AG09309 (cell line): ENCODE results near the gene OR2Z1.

ENCODE experiments used
- DNase-seq: peaks from one replicate; pipeline ENCODE4 v3.0.0-alpha.2; 2010; ENCODE audit warnings: low read depth
- H3K4me3 ChIP-seq: 2 replicates; pipeline ENCODE4 v1.5.1; 2011; ENCODE audit warnings: mild to moderate bottlenecking, low read depth, low read length, moderate library complexity; ENCODE audit not compliant: control insufficient read depth
- TF ChIP-seq, protein P1 (sequence below): IDR thresholded peaks from 2 replicates; pipeline ENCODE4 v1.5.1; 2011; ENCODE audit warnings: mild to moderate bottlenecking, low read depth, low read length, inconsistent platforms; ENCODE audit not compliant: insufficient read depth, control insufficient read depth; ENCODE audit errors: missing control alignments

Gene OR2Z1

GRCh38 chr19:8695501-8695900 is 25.9 kb upstream of the OR2Z1 start:
- H3K4me3 ChIP-seq = no peak overlapping the region
- TF ChIP-seq, protein P1, sequence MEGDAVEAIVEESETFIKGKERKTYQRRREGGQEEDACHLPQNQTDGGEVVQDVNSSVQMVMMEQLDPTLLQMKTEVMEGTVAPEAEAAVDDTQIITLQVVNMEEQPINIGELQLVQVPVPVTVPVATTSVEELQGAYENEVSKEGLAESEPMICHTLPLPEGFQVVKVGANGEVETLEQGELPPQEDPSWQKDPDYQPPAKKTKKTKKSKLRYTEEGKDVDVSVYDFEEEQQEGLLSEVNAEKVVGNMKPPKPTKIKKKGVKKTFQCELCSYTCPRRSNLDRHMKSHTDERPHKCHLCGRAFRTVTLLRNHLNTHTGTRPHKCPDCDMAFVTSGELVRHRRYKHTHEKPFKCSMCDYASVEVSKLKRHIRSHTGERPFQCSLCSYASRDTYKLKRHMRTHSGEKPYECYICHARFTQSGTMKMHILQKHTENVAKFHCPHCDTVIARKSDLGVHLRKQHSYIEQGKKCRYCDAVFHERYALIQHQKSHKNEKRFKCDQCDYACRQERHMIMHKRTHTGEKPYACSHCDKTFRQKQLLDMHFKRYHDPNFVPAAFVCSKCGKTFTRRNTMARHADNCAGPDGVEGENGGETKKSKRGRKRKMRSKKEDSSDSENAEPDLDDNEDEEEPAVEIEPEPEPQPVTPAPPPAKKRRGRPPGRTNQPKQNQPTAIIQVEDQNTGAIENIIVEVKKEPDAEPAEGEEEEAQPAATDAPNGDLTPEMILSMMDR = no peak
- DNase-seq = no peak

- H3K4me3 ChIP-seq = no peak overlapping the region
- DNase-seq = no peak
- TF ChIP-seq, protein P1 = no peak
Observed at GRCh38 chr19:8695911-8696310, 25.5 kb upstream of the OR2Z1 start.

DNA sequence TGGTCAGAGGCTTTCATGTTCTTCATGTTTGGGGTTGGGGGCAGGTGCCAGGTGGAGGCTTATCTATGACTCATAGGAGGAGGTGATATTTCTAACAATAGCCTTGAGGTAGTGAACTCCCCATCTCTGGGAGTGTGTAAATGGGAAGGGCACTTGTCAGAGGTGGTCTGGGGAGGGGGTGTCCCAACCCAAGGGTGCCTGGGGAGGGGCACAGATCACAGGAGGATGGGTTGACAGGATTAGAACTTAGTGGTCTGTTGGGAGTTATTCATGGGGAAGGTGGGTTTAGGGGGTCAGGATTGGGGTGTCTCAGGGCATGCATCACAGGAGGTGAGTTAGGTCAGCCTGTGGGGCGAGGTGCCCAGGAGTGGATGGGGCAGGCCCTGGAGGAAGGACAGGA is 24.4 kb upstream of the OR2Z1 start:
- DNase-seq = no peak
- no peak overlapping the region for H3K4me3 ChIP-seq
- TF ChIP-seq, protein P1 = no peak

GRCh38 chr19:8697671-8698432 is 23.6 kb upstream of the OR2Z1 start:
- no peak for DNase-seq
- H3K4me3 ChIP-seq = no peak overlapping the region
- TF ChIP-seq, protein P1 = no peak

- H3K4me3 ChIP-seq = no peak within 1 kb of the TSS
- no peak for DNase-seq
- TF ChIP-seq, protein P1 = no peak
Observed at GRCh38 chr19:8698433-8699063, 22.9 kb upstream of the OR2Z1 start, which contains the start of gene ACTL9. ACTL9 (minus strand) TSS chr19:8698795; CDS start chr19:8698701, 94 bp downstream.

- DNase-seq = no peak
- TF ChIP-seq, protein P1 = no peak
- no peak overlapping the region for H3K4me3 ChIP-seq
Observed at GRCh38 chr19:8699908-8700307, 21.5 kb upstream of the OR2Z1 start.
